Inferior parietal cortex (tissue), 1 donor: ENCODE results near the gene PEX11B.

ENCODE experiments used
- DNase-seq: peaks from one replicate; pipeline ENCODE4 v3.0.0-alpha.2; 2016; ENCODE audit errors: extremely low spot score

The PEX11B gene

DNA sequence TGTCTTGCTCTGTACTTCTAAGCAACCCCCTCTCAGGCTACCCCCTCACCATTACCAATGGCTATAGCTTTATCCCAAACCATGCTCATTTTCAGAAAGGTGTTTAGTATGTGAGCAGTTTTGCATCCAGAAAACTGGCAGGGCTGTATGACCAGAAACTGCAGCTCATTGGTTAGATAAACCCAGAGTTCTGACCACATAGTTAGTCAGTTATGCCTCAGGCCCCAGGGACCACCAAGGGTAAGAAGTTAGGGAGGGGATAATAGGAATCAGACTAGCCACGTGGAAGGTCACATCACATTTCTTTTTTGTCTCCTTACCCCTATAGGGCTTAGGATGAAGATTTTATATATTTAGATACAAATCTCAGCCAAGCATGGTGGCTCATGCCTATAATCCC lies 9.9 kb downstream of the PEX11B start:
- no peak for DNase-seq

DNA sequence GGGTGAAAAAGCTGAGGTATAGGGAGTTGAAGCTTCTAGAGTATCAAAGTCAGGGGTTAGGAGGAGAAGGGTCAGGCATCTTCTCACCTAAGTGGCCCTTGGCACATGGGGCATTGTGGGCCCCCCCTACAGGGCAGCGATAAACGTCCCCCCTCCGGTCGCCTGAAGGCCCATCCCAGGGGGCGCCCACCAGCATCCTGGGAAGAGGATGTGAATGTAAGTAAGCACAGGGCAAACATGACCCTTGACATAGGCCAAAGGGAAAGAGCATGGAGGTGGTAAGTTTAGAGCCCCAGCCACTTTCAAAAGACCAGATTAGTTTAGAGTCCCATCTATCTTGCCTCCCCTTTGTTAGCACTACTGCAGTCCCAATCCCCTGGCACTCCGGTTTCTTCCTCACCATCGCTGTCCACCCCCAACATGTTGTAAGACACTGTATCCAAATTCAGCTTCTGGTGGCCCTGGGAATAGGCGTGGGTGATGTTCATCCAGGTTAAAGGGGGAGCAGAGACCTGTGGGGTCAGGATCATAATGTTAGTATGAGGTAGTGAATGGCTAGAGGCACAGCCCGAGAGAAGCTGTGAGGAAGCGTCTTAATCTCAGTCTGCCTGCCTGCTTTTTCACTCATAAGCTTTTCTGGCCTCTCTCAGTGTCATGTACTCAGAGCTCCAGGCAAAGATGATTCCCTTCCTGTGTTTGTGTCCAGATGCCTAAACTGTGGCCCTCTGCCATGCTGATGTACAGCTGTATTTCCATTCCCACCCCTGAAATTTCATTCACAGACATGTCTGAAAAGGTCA lies 11.4 kb downstream of the PEX11B start:
- no peak for DNase-seq

DNA sequence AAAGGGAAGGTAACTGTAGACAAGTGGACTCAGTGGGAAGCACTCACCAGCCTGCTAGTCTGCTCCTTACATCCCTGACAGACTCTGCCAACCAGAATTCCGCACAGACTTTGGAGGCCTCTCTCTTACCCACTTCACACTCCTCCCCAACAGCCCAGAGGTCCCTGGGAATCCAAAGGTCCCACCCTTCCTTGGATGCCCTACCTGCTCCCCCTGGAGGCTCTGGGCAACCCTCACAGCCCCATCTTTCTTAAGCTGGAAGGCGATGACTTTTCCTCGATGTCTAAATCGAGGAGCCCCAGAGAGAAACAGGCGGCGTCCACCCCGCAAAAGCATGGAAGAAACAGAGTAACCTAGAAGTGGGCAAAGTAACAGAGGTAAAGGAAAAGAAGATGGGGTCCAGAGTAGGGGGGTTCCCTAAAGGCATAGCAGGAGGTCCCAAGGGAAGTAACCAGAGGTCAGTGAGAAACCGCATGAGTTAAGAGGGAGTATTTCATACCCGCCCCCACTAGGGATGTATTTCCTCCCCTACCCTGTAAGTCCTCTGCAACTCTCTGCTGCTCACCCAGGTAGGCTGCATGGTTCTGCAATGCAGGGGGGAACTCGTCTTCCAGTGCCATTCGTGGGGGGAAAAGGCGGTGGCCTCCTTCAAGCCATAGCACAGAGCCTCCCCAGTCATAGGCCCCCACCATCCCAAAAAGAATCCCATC lies 17.1 kb downstream of the PEX11B start:
- DNase-seq, result no peak

GRCh38 chr1:145898756-145899155 lies 19.8 kb downstream of the PEX11B start:
- no peak for DNase-seq

GRCh38 chr1:145897969-145898368 lies 20.5 kb downstream of the PEX11B start:
- no peak for DNase-seq

DNA sequence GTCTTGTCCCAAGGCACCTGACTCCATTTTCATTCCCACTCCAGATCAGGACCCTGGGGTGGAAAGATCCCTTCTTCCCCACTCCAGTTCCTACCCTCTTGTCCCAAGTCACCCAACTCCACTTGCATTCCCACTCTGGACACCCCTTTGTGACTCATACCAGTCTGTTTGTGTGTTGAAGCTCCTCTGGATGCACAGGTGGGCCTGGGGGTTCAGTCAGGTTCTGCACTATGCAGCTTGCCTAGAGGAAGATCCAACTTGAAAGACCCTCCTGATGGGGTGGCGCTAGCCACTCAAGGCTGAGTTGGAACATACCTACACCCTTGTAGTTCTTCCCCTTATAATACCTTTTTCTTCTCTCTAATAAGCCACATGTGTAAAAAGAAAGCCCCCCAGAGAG lies 23.0 kb downstream of the PEX11B start:
- DNase-seq, result no peak

- no peak for DNase-seq
Measured at GRCh38 chr1:145893306-145894055, 25.0 kb downstream of the PEX11B start.

DNA sequence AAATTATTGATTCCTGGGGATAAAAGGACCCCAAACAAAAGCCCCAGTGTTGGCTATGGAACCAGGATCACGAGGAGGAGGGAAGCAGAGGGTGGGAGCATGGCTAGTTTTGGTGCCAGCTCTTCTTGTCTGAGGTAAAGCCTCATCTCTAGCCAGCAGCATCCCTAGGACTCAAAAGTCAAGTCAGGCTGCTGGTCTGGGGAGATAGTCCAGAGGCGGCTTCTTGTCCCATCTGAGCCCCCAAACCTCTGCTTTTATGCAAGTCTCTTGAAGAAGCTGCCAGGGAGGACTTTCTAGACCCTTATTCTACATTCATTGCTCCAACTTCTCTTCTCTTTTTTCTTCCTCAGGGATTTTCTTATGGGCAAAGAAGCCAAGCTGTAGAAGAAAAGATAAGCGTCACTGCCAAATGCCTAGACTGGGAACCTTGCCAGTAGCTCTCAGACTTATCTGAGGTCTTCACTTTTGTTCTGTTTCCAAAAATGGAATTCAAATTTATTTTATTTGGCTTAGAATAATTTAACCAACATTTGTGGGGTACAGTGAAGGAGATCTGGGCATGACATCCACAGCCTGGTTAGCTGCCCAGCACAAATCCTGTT lies 25.9 kb downstream of the PEX11B start:
- peak; percentile 42 for DNase-seq

- peak; percentile 96 for DNase-seq
Measured at GRCh38 chr1:145891587-145892485, 26.7 kb downstream of the PEX11B start.

GRCh38 chr1:145891143-145891542 lies 27.4 kb downstream of the PEX11B start:
- no peak for DNase-seq

DNA sequence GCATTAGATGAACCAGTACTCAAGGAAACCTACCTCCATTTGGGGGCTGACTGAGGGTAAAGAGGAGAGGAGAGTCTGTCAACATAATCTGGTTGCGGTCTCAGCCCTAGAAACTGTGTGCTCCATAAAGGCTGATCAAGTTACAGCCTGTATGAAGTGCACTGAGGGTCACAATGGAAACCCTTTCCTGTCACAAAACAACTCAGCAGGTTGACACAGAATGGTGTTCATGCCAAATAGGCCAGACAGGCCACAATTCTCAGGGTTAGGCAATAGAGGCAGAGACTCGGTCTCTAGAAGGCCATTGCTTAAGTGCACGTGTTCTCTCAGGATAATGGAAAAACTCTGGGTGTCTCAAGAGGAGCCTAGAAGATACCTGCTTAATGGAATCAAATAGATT lies 28.8 kb downstream of the PEX11B start:
- no peak for DNase-seq

GRCh38 chr1:145887631-145888030 lies 30.9 kb downstream of the PEX11B start:
- DNase-seq, result no peak

- DNase-seq, result no peak
Measured at GRCh38 chr1:145886816-145887215, 31.7 kb downstream of the PEX11B start.

DNA sequence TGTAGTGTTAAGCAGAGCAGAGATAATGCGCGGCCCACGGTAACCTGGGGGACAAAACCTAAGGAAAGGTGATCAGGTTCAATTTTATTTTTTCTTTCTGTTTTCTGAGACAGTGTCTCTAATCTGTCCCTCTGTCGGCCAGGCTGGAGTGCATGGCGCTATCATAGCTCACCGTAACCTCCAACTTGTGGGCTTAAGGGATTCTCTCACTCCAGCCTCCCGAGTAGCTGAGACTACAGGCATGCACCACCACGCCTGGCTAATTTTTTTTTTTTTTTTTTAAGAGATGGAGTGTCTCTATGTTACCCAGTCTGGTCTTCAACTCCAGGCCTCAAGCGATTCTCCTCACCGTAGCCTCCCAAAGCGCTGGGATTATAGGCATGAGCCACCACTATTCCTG lies 32.1 kb downstream of the PEX11B start:
- DNase-seq, result no peak

DNA sequence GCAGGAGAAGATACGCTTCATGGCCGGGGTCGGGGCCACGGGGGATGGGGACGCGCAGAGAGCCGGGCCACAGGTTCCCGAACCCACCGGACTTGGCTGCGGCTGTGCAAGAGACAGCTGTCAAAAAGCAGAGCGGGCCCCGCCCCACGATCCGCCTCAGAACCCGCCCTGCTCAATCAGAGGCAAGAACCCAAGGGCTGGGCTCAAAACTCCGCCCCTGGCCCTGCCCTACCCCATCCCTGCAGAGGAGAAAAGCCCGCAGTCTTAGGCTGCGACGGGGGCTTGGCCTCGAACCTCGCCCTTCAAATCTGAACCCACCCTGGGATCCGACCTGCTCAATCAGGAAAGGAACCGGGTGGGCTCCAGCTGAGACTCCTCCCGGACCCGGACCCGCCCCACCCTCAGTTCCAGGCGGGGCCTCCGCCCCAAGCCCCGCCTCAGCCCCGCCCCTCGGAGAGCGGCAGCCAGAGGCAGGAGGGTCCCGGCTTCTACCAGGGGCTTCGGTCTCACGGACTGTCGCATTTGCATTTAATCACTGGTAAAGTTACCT lies 32.7 kb downstream of the PEX11B start, which contains the start of gene ANKRD35:
Gene ANKRD35 (minus strand): TSS at position 129 of the 550 bp plus-strand sequence. CDS start 108 bp downstream, at position 21.
- peak; percentile 76 for DNase-seq

GRCh38 chr1:145884675-145885074 lies 33.8 kb downstream of the PEX11B start:
- DNase-seq, result no peak

DNA sequence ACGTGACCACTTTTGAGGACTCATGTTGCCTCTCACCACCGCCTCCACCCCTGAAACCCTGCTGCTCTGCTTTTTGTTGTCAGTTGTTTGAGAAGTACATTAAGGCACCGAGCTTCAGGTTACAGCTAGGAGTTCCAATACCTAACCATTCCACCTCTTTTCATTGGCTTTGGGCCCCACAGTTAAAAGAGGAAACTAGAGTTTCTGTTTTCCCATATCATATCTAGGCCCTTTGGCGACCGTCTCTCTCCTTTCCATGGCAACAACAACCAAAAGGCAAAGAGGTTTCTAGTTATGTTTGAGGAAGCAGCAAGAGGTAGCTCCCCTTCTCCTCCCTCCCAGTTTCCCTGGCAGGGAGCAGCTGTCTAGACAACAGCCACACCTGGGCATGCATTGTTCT lies 38.7 kb downstream of the PEX11B start:
- DNase-seq, result no peak

- no peak for DNase-seq
Measured at GRCh38 chr1:145878724-145879123, 39.8 kb downstream of the PEX11B start.

DNA sequence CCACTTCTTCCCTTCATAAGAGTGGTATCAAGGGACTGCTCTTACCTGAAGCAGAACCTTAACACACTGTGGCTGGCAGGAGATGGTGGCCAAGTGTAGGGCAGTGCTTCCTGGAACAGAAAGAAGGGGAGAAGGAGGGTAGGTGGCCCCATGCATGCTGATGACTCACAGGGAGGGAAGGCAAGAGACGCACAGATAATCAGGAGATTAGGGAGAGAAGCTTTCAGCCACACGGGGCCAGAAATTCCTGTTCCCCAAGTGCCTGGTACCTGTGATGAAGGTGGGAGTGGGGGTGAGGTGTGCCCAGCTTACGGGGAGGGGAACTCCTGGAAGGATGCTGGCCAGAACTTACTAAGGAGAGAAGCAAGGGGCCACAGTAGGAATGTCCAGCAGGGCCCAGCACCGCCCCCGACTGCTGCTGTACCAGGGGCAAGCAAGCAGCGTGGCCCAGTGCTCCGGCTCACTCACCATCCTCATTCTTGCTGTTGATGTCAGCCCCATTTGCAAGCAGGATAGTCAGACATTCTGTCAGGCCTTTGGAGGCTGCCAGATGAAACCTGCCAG lies 40.5 kb downstream of the PEX11B start:
- no peak for DNase-seq

- DNase-seq, result no peak
Measured at GRCh38 chr1:145874646-145875045, 43.9 kb downstream of the PEX11B start.
